Peyer's patch (tissue), 4 donors: ENCODE measurements around the gene TBC1D2B. TPM values are rescaled to one million over a fixed set of nuclear protein-coding genes. Genes with fewer than 3 reads are reported as not detected.
"Not testable (repeated sequence)": the region's sequence is repeated elsewhere in the genome, so short reads cannot be mapped to it uniquely, and the experiment has no call there.

Experiments
- DNase-seq, 3 donors: peaks; one replicate each; pipeline ENCODE4 v3.0.0-alpha.2; 2017 to 2019
- H3K27ac ChIP-seq, 4 donors: fragments of 200-600 bp; sonication (generic); one replicate each; pipeline ENCODE4 v1.5.1; 2016 to 2019
- H3K27me3 ChIP-seq, 2 donors: fragments of 200-600 bp; sonication (generic); one replicate each; pipeline ENCODE4 v1.5.1; 2019
- H3K36me3 ChIP-seq, 3 donors: fragments of 200-600 bp; sonication (generic); one replicate each; pipeline ENCODE4 v1.5.1; 2016 to 2019
- H3K4me1 ChIP-seq, 4 donors: fragments of 200-600 bp; sonication (generic); one replicate each; pipeline ENCODE4 v1.5.1; 2016 to 2019
- H3K4me3 ChIP-seq, 4 donors: fragments of 200-600 bp; sonication (generic); 1 replicate in 3 of 4; 2 replicates in 1 of 4; pipeline ENCODE4 v1.5.1; 2016 to 2019; ENCODE audit warnings: mild to moderate bottlenecking in 1 of 4
- H3K9me3 ChIP-seq, 4 donors: fragments of 200-600 bp; sonication (generic); one replicate each; pipeline ENCODE4 v1.5.1; 2016 to 2019; ENCODE audit warnings: mild to moderate bottlenecking in 1 of 4
- CTCF ChIP-seq, 6 experiments: fragments of 450-650 bp in 4 of 6; fragments of 200-600 bp in 2 of 6; sonication (generic) in 1 of 6; IDR thresholded peaks; one replicate each; pipeline ENCODE4 v1.5.1; 2017 to 2019; ENCODE audit warnings: antibody characterized with exemption in 6 of 6, mild to moderate bottlenecking in 3 of 6, moderate library complexity in 1 of 6
- POLR2A ChIP-seq, 2 donors: fragments of 450-650 bp; IDR thresholded peaks; one replicate each; pipeline ENCODE4 v1.5.1; 2017; ENCODE audit warnings: antibody characterized with exemption in 2 of 2, mild to moderate bottlenecking in 2 of 2, moderate library complexity in 2 of 2
- total RNA-seq, 4 donors: library from RNA; depleted of rRNA; stranded (reverse); fragments of >200 nt; gene quantifications; one replicate each; pipeline ENCODE4 v1.1.0, GENCODE V29; 2016

Gene TBC1D2B
- total RNA-seq, 4 donors from 2014 or later = 52.9 to 94.9 (median 72.4) TPM

GRCh38 chr15:77974416-77975331 lies 102.8 kb downstream of the TBC1D2B start:
- peaks cover 0 to 16% (median 0%) of the 10 kb centered on the region in 4 donors for H3K4me1 ChIP-seq
- no peak for DNase-seq
- H3K27me3 ChIP-seq = no peaks in the 10 kb centered on the region
- H3K27ac ChIP-seq = no peak overlapping the region
- no peak for TF ChIP-seq POLR2A (IDR thresholded peaks at IDR 0.05)
- TF ChIP-seq CTCF (IDR thresholded peaks at IDR 0.05) = no peak
- H3K36me3 ChIP-seq = no peaks in the 10 kb centered on the region
- H3K4me3 ChIP-seq = no peak overlapping the region
- no peaks in the 10 kb centered on the region for H3K9me3 ChIP-seq

GRCh38 chr15:77974098-77974414 lies 103.5 kb downstream of the TBC1D2B start:
- peaks cover 0 to 16% (median 0%) of the 10 kb centered on the region in 4 donors for H3K4me1 ChIP-seq
- DNase-seq = no peak
- TF ChIP-seq POLR2A (IDR thresholded peaks at IDR 0.05) = no peak
- H3K9me3 ChIP-seq = no peaks in the 10 kb centered on the region
- no peak overlapping the region for H3K27ac ChIP-seq
- H3K27me3 ChIP-seq = no peaks in the 10 kb centered on the region
- no peak overlapping the region for H3K4me3 ChIP-seq
- H3K36me3 ChIP-seq = no peaks in the 10 kb centered on the region

GRCh38 chr15:77973273-77974097 lies 104.0 kb downstream of the TBC1D2B start:
- not testable (repeated sequence) for DNase-seq, H3K9me3 ChIP-seq, H3K36me3 ChIP-seq, H3K4me3 ChIP-seq, H3K27ac ChIP-seq, H3K27me3 ChIP-seq
- peaks cover 0 to 16% (median 0%) of the 10 kb centered on the region in 4 donors for H3K4me1 ChIP-seq

- H3K27me3 ChIP-seq, H3K36me3 ChIP-seq, H3K4me3 ChIP-seq, H3K27ac ChIP-seq, H3K9me3 ChIP-seq, DNase-seq: not testable (repeated sequence)
- peaks cover 0 to 16% (median 0%) of the 10 kb centered on the region in 4 donors for H3K4me1 ChIP-seq
Observed at GRCh38 chr15:77972706-77973105, 104.8 kb downstream of the TBC1D2B start.

GRCh38 chr15:77971875-77972274 lies 105.6 kb downstream of the TBC1D2B start:
- not testable (repeated sequence) for H3K27me3 ChIP-seq, H3K36me3 ChIP-seq, H3K9me3 ChIP-seq, H3K27ac ChIP-seq, DNase-seq, H3K4me3 ChIP-seq
- H3K4me1 ChIP-seq = peaks cover 0 to 16% (median 0%) of the 10 kb centered on the region in 4 donors

- not testable (repeated sequence) for H3K4me3 ChIP-seq, H3K27me3 ChIP-seq, H3K9me3 ChIP-seq, H3K36me3 ChIP-seq, DNase-seq, H3K27ac ChIP-seq
- peaks cover 0 to 16% (median 0%) of the 10 kb centered on the region in 4 donors for H3K4me1 ChIP-seq
Observed at GRCh38 chr15:77970813-77971360, 106.6 kb downstream of the TBC1D2B start.

- Histone ChIP-seq H3K4me3 (no peak overlapping the region), H3K4me1 (peaks cover 0 to 5% (median 0%) of the 10 kb centered on the region in 4 donors), H3K9me3 (no peaks in the 10 kb centered on the region), H3K36me3 (no peaks in the 10 kb centered on the region), H3K27me3 (no peaks in the 10 kb centered on the region), H3K27ac (no peak overlapping the region)
- DNase-seq = no peak
- no peak for TF ChIP-seq POLR2A (IDR thresholded peaks at IDR 0.05)
- TF ChIP-seq CTCF (IDR thresholded peaks at IDR 0.05) = no peak
Observed at GRCh38 chr15:77969055-77969454, 108.5 kb downstream of the TBC1D2B start.

GRCh38 chr15:77967798-77968197 lies 109.7 kb downstream of the TBC1D2B start:
- no peak for DNase-seq
- no peaks in the 10 kb centered on the region for H3K36me3 ChIP-seq
- no peaks in the 10 kb centered on the region for H3K4me1 ChIP-seq
- no peak overlapping the region for H3K4me3 ChIP-seq
- no peaks in the 10 kb centered on the region for H3K27me3 ChIP-seq
- no peak for TF ChIP-seq CTCF (IDR thresholded peaks at IDR 0.05)
- no peak for TF ChIP-seq POLR2A (IDR thresholded peaks at IDR 0.05)
- H3K27ac ChIP-seq = no peak overlapping the region
- no peaks in the 10 kb centered on the region for H3K9me3 ChIP-seq

GRCh38 chr15:77967235-77967615 lies 110.3 kb downstream of the TBC1D2B start:
- not testable (repeated sequence) for H3K9me3 ChIP-seq, H3K27me3 ChIP-seq, H3K36me3 ChIP-seq, H3K27ac ChIP-seq, H3K4me3 ChIP-seq, DNase-seq, H3K4me1 ChIP-seq
